Fibroblast of the aortic adventitia (primary cell): Measurements from ENCODE around the gene CDH22. TPM values are rescaled to one million over a fixed set of nuclear protein-coding genes. Genes with fewer than 3 reads are reported as not detected.

ENCODE experiments used
- DNase-seq: peaks from one replicate; pipeline ENCODE4 v3.0.0-alpha.2; 2010; ENCODE audit warnings: low read depth
- H3K4me3 ChIP-seq: 2 replicates; pipeline ENCODE4 v1.5.1; 2011; ENCODE audit warnings: low read depth, mild to moderate bottlenecking, control low read depth, low read length, moderate library complexity
- CTCF ChIP-seq: IDR thresholded peaks from 2 replicates; pipeline ENCODE4 v1.5.1; 2011; ENCODE audit warnings: mild to moderate bottlenecking, low read length, control low read depth, inconsistent platforms; ENCODE audit not compliant: insufficient read depth
- total RNA-seq: library from RNA; depleted of rRNA; stranded (reverse); fragments of >200 nt; gene quantifications from 2 replicates; pipeline ENCODE4 v1.2.3, GENCODE V29; 2012; ENCODE audit warnings: low replicate concordance

CDH22 gene
- total RNA-seq, 1 donor = not detected

- no peak overlapping the region for H3K4me3 ChIP-seq
- no peak for DNase-seq
- no peak for TF ChIP-seq CTCF
Measured at GRCh38 chr20:46312075-46312944, 4.0 kb upstream of the CDH22 start.

GRCh38 chr20:46311719-46312074 lies 3.4 kb upstream of the CDH22 start:
- TF ChIP-seq CTCF = no peak
- DNase-seq = no peak
- no peak overlapping the region for H3K4me3 ChIP-seq

- H3K4me3 ChIP-seq = no peak overlapping the region
- TF ChIP-seq CTCF = no peak
- no peak for DNase-seq
Measured at GRCh38 chr20:46311039-46311650, 2.8 kb upstream of the CDH22 start.

GRCh38 chr20:46309945-46310344 lies 1.6 kb upstream of the CDH22 start:
- no peak overlapping the region for H3K4me3 ChIP-seq
- no peak for DNase-seq
- no peak for TF ChIP-seq CTCF

GRCh38 chr20:46307999-46308257 lies 370 bp downstream of the CDH22 start:
- no peak for TF ChIP-seq CTCF
- no peak for DNase-seq
- H3K4me3 ChIP-seq = no peak overlapping the region

- peak; percentile 77 for TF ChIP-seq CTCF
Measured at GRCh38 chr20:46307139-46307998, 929 bp downstream of the CDH22 start.

More at GRCh38 chr20:46307139-46307998, 929 bp downstream of the CDH22 start:
- peak; percentile 28 for DNase-seq
- H3K4me3 ChIP-seq = no peak overlapping the region
